ENCODE data around the gene TP53I11.

Gene TP53I11

DNA sequence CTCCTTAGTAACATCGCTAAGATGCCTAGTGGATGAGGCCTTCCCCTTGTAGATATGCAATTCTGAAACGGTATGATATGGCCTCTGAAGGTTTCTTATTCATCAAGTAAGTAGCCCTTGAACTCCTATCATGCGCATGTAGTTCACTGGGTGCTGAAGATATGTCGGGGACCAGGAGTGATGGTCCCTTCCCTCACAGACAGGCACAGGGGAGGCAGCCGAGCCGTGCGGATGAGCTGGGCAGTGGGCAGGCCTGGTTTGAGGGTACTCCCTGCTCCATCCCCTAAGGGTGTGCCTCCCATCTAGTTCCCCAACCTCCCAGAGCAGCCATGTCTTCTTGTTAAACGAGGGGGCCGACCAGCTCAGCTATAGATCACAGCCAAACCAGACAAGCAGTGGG is 40.1 kb downstream of the TP53I11 start:
- Histone ChIP-seq H3K36me3 (ENCODE audit: control insufficient read depth, insufficient read depth, low read length, severe bottlenecking) (no peaks in the 10 kb centered on the region), H3K27me3 (replicated peaks; ENCODE audit: control insufficient read depth, insufficient read depth, low read length) (peaks cover 38% of the 10 kb centered on the region), H3K9me3 (ENCODE audit: control insufficient read depth, low read length) (no peaks in the 10 kb centered on the region), H3K9ac (ENCODE audit: low read length) (no peak overlapping the region), H3K4me3 (ENCODE audit: low read length) (no peak overlapping the region), H3K4me1 (ENCODE audit: control insufficient read depth, insufficient read depth, low read length) (no peaks in the 10 kb centered on the region)
- DNase-seq (ENCODE audit: low read depth) = no peak

DNA sequence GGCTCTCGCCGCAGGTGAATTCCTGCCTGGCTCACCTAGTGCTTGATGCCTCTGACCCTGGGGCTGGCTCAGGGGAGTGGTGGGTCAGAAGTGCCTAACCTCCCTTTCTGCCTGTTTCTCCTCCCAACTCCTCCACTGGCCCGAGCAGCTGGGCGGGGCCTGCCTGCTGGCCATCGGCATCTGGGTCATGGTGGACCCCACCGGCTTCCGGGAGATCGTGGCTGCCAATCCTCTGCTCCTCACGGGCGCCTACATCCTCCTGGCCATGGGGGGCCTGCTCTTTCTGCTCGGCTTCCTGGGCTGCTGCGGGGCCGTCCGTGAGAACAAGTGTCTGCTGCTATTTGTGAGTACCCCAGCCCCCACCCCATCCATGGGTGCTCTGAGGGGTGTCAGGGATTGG is 41.1 kb downstream of the TP53I11 start:
- peaks cover 36% of the 10 kb centered on the region for H3K27me3 ChIP-seq (replicated peaks; ENCODE audit: control insufficient read depth, insufficient read depth, low read length)
- no peaks in the 10 kb centered on the region for H3K4me1 ChIP-seq (ENCODE audit: control insufficient read depth, insufficient read depth, low read length)
- H3K36me3 ChIP-seq (ENCODE audit: control insufficient read depth, insufficient read depth, low read length, severe bottlenecking) = no peaks in the 10 kb centered on the region
- DNase-seq (ENCODE audit: low read depth) = no peak
- H3K4me3 ChIP-seq (ENCODE audit: low read length) = no peak overlapping the region
- H3K9ac ChIP-seq (ENCODE audit: low read length) = no peak overlapping the region
- H3K9me3 ChIP-seq (ENCODE audit: control insufficient read depth, low read length) = no peaks in the 10 kb centered on the region

DNA sequence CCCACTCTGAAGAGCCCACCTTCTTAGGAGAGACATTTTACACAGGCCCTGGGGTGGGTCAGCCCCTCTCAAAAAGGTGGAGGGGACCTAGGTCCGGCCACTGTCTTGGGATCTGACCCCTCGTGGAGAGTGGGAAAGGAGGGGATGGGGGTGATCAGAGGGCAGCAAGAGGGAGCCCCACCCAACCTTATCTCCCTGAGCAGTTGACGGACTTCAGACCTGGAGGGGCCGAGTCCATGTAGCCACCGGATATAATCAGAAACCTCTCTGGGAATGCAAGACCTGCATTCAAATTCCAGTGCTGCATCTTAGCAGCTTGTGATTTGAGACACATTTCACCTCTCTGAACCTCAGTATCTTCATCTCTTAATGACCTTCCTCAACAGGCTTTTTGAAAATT is 44.0 kb downstream of the TP53I11 start:
- DNase-seq (ENCODE audit: low read depth) = no peak
- Histone ChIP-seq H3K36me3 (ENCODE audit: control insufficient read depth, insufficient read depth, low read length, severe bottlenecking) (no peaks in the 10 kb centered on the region), H3K4me3 (ENCODE audit: low read length) (no peak overlapping the region), H3K9me3 (ENCODE audit: control insufficient read depth, low read length) (no peaks in the 10 kb centered on the region), H3K9ac (ENCODE audit: low read length) (no peak overlapping the region), H3K27me3 (replicated peaks; ENCODE audit: control insufficient read depth, insufficient read depth, low read length) (peaks cover 52% of the 10 kb centered on the region), H3K4me1 (ENCODE audit: control insufficient read depth, insufficient read depth, low read length) (no peaks in the 10 kb centered on the region)

DNA sequence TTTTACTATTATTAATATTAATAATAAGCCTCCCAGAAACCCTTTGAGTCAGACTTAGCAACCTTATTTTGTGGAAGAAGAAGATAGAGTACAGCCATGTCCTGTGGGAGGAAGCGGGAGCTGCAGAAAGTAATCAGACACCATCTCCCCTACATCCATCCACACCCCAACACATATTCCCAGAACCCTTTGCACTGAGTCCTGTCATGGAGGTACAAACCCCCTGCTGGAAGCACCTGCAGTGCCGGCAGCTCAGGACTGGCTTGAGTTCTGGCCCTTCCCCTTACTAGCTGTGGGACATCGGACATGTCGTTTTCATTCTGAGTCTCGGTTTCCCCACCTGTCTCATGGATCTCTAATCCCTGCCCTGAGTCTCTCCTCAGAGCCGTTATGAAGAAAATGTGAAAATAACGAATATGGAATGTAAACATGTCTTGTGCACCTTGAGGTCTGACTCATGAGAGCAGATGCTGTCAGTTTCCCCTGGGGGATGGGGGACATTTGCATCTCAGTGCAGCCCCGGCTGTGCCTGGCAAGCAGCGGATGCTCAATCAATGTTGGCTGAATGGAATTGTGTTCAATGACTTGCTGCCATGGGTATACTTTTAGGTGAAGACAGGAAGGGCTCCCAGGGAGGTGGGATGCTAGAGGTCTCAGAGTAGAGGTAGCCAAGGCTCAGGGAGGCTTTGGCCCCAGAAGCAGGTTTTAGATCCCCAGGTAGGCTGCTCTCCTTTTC is 45.4 kb downstream of the TP53I11 start:
- DNase-seq (ENCODE audit: low read depth) = no peak

DNA sequence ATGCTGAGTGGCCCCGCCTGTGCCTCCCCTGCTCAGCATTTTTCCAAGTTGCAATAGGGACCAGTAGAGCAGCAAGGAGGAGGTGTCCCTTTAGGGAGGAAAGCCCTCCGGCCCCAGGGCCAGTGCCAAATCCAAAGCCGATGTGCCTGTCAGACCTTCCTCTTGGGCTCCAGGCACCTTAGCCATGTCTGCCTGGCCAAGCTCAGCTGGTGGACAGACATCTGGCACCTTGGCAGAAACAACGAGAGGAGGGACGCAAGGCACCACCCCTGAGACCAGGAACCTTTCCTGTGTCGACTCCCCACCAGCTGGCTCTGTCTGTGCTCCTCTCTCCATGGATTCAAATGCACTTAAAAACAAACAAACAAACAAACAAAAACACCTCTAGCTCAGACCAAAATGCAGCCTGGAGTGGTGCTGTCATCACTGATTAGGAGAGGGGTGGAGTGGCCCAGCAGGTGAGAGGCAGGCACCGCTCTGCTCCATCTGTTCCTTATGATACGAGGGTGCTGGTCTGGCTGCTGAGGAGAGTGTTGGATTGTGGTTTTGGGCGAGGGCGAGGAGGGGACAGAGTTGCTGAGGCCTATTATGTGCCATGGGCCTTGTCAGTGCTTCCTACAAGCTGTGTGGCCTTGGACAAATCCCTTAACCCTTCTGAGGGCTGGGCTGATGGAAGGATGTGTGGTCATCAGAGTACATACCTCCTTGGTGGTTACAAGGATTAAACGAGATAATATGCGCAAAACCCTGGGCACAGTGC is 46.2 kb downstream of the TP53I11 start:
- Histone ChIP-seq H3K27me3 (replicated peaks; ENCODE audit: control insufficient read depth, insufficient read depth, low read length) (peaks cover 51% of the 10 kb centered on the region), H3K9ac (ENCODE audit: low read length) (no peak overlapping the region), H3K36me3 (ENCODE audit: control insufficient read depth, insufficient read depth, low read length, severe bottlenecking) (no peaks in the 10 kb centered on the region), H3K4me3 (ENCODE audit: low read length) (no peak overlapping the region), H3K4me1 (ENCODE audit: control insufficient read depth, insufficient read depth, low read length) (no peaks in the 10 kb centered on the region), H3K9me3 (ENCODE audit: control insufficient read depth, low read length) (no peaks in the 10 kb centered on the region)
- DNase-seq (ENCODE audit: low read depth) = no peak

More for the DNA sequence above, 45.4 kb downstream of the TP53I11 start:
- no peaks in the 10 kb centered on the region for H3K36me3 ChIP-seq (ENCODE audit: control insufficient read depth, insufficient read depth, low read length, severe bottlenecking)
- H3K27me3 ChIP-seq (replicated peaks; ENCODE audit: control insufficient read depth, insufficient read depth, low read length) = peaks cover 53% of the 10 kb centered on the region
- H3K9me3 ChIP-seq (ENCODE audit: control insufficient read depth, low read length) = no peaks in the 10 kb centered on the region
- H3K4me3 ChIP-seq (ENCODE audit: low read length) = no peak overlapping the region
- no peak overlapping the region for H3K9ac ChIP-seq (ENCODE audit: low read length)
- no peaks in the 10 kb centered on the region for H3K4me1 ChIP-seq (ENCODE audit: control insufficient read depth, insufficient read depth, low read length)

DNA sequence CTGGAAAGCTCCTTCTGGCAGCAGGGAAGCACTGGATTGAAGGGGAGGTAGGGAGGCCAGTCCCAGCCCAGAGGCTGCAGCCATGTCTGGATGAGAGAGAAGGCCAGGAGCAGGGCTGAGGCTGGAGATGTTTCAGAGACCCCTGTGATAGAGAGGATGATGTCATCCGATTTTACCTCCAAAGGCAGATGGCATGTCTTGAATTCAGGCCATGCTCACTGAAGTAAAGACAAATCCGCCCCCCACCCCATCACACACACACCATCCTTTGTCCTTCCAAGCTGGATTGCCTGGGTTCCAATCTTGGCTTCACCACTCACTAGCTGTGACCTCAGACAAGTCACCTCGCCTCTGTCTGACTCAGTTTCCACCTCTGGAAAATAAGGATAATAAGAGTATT is 47.2 kb downstream of the TP53I11 start:
- peaks cover 3% of the 10 kb centered on the region for H3K9me3 ChIP-seq (ENCODE audit: control insufficient read depth, low read length)

DNA sequence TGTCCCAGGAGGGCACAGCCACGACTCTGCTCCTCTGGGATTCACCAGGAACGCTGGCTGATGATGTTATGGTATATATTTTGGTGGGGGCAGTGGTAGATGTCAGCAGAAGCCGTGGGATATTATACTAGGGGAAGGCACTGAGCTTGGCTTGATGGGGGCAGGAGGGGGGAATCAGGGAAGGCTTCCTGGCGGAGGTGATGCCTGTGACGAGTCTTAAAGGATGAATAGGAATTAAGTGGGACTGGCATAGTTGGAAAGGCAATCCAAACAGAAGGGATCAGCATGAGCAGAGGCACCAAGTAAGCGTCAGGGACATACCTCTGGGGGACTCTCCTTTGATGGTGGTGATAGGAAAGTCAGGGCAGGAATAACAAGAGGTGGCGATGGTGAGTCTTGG is 47.6 kb downstream of the TP53I11 start:
- no peaks in the 10 kb centered on the region for H3K36me3 ChIP-seq (ENCODE audit: control insufficient read depth, insufficient read depth, low read length, severe bottlenecking)
- peaks cover 7% of the 10 kb centered on the region for H3K9me3 ChIP-seq (ENCODE audit: control insufficient read depth, low read length)
- no peak overlapping the region for H3K4me3 ChIP-seq (ENCODE audit: low read length)
- H3K9ac ChIP-seq (ENCODE audit: low read length) = no peak overlapping the region
- peaks cover 54% of the 10 kb centered on the region for H3K27me3 ChIP-seq (replicated peaks; ENCODE audit: control insufficient read depth, insufficient read depth, low read length)
- H3K4me1 ChIP-seq (ENCODE audit: control insufficient read depth, insufficient read depth, low read length) = no peaks in the 10 kb centered on the region
- no peak for DNase-seq (ENCODE audit: low read depth)

More for the DNA sequence above, 47.2 kb downstream of the TP53I11 start:
- no peaks in the 10 kb centered on the region for H3K36me3 ChIP-seq (ENCODE audit: control insufficient read depth, insufficient read depth, low read length, severe bottlenecking)
- peaks cover 50% of the 10 kb centered on the region for H3K27me3 ChIP-seq (replicated peaks; ENCODE audit: control insufficient read depth, insufficient read depth, low read length)
- H3K9ac ChIP-seq (ENCODE audit: low read length) = no peak overlapping the region
- no peak for DNase-seq (ENCODE audit: low read depth)
- H3K4me1 ChIP-seq (ENCODE audit: control insufficient read depth, insufficient read depth, low read length) = no peaks in the 10 kb centered on the region
- H3K4me3 ChIP-seq (ENCODE audit: low read length) = no peak overlapping the region

DNA sequence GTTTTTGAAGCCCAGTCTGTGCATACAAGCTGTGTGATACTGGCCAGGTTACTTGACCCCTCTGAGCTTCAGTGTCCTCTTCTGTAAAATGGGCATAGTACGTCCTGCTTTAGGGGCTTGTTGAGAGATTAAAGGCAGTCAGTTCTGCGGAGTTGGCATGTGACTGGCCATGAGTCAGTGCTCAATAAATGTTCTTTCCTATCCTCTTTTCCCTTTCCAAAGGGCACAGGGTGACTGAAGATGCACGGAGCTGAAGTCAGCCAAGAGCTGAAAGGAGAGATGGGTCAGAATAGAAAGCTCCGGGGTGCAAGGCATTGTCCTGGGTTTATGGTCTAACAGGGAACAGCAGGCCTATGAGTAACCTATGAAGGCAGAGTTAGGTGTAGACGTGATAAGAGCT is 48.9 kb downstream of the TP53I11 start:
- peaks cover 64% of the 10 kb centered on the region for H3K27me3 ChIP-seq (replicated peaks; ENCODE audit: control insufficient read depth, insufficient read depth, low read length)
- H3K4me1 ChIP-seq (ENCODE audit: control insufficient read depth, insufficient read depth, low read length) = no peaks in the 10 kb centered on the region
- no peak for DNase-seq (ENCODE audit: low read depth)
- no peaks in the 10 kb centered on the region for H3K36me3 ChIP-seq (ENCODE audit: control insufficient read depth, insufficient read depth, low read length, severe bottlenecking)
- peaks cover 7% of the 10 kb centered on the region for H3K9me3 ChIP-seq (ENCODE audit: control insufficient read depth, low read length)
- H3K9ac ChIP-seq (ENCODE audit: low read length) = no peak overlapping the region
- no peak overlapping the region for H3K4me3 ChIP-seq (ENCODE audit: low read length)

DNA sequence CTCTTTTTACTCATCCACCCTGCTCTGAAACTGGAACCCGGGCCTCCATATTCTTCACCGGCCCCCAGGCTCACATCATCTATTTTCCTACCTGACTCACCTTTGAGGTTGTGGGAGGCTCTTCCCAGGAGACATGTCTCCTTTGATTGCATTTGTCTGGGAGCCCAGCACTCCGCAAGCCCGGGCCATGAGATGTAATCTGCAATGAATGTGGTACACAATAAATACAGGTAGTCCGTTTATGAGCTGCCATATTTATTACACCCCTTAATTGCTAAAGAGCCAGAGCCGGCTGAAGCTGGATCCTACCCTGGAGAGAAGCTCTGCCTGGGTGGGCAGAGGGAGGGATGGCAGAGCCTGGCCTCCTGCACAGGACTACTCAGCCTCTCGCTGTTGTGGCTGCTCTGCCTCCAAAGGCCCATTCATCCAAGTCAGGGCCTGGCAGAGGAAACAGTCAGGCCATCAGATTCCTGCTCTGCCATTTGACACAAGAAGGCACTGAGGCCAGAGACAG is 49.5 kb downstream of the TP53I11 start:
- Histone ChIP-seq H3K4me1 (ENCODE audit: control insufficient read depth, insufficient read depth, low read length) (no peaks in the 10 kb centered on the region), H3K9ac (ENCODE audit: low read length) (no peak overlapping the region), H3K36me3 (ENCODE audit: control insufficient read depth, insufficient read depth, low read length, severe bottlenecking) (no peaks in the 10 kb centered on the region), H3K4me3 (ENCODE audit: low read length) (no peak overlapping the region), H3K27me3 (replicated peaks; ENCODE audit: control insufficient read depth, insufficient read depth, low read length) (peaks cover 69% of the 10 kb centered on the region), H3K9me3 (ENCODE audit: control insufficient read depth, low read length) (peaks cover 7% of the 10 kb centered on the region)
- no peak for DNase-seq (ENCODE audit: low read depth)

DNA sequence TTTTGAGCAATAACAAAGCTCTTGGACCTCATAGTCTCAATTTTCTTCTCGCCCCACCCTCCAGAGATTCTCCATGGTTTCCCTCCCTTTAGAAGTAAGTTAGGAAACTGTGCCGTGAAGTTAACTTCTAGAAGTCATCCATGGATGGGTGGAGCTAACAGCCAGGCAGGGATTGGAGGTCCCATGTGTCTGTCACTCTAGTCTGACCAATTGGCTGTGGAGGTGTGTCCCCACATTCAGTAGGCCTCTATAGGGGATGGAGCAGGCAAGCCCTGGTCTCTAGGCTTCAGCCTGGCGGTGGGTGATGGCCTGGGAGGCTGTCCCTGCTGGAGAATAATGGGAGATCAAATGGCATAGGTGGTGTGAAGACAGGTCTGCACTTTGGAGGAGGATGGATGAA is 50.7 kb downstream of the TP53I11 start:
- Histone ChIP-seq H3K4me3 (ENCODE audit: low read length) (no peak overlapping the region), H3K9ac (ENCODE audit: low read length) (no peak overlapping the region), H3K9me3 (ENCODE audit: control insufficient read depth, low read length) (peaks cover 7% of the 10 kb centered on the region), H3K4me1 (ENCODE audit: control insufficient read depth, insufficient read depth, low read length) (no peaks in the 10 kb centered on the region), H3K36me3 (ENCODE audit: control insufficient read depth, insufficient read depth, low read length, severe bottlenecking) (no peaks in the 10 kb centered on the region), H3K27me3 (replicated peaks; ENCODE audit: control insufficient read depth, insufficient read depth, low read length) (peaks cover 68% of the 10 kb centered on the region)
- DNase-seq (ENCODE audit: low read depth) = peak; percentile 22

DNA sequence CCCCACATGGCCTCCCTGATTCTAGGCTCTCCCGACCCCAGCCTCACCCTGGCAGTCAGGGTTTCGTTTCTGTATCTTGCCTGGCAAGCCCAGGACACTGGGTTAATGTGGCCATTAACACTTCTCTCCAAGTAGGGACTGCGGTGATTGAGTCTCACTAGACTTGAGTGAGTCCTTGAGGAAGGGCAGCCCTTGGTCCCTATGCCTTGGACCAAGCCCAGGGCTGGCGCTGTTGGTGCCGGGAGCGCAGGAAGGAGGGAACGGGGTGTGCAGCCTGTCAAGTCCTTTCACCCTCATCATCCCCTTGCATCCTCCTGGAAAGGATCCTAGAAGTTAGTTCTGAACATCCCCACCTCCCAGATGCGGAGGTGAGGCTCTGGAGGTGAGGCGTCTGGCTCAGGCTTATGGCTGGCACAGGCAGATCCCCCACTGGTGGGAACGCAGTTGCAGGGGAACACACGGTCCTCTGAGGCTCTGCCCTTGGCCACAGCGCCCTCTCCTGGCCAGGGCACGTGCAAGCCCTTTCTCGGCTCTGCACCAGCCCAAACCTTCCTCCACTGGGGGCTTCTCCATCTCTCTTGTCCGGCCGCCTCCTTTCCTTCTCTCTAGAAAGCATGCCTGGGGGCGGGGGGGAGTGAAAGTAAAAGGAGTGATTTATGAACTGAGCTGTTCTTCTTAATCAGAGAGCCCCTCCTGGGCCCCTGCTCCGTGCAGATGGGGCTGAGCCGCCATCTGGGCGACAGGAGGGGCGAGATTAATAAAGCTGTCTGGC is 56.7 kb downstream of the TP53I11 start:
- no peaks in the 10 kb centered on the region for H3K36me3 ChIP-seq (ENCODE audit: control insufficient read depth, insufficient read depth, low read length, severe bottlenecking)
- H3K4me3 ChIP-seq (ENCODE audit: low read length) = no peak overlapping the region
- no peaks in the 10 kb centered on the region for H3K4me1 ChIP-seq (ENCODE audit: control insufficient read depth, insufficient read depth, low read length)
- H3K9ac ChIP-seq (ENCODE audit: low read length) = no peak overlapping the region
- peaks cover 7% of the 10 kb centered on the region for H3K9me3 ChIP-seq (ENCODE audit: control insufficient read depth, low read length)
- DNase-seq (ENCODE audit: low read depth) = peak; percentile 90
- peaks cover 59% of the 10 kb centered on the region for H3K27me3 ChIP-seq (replicated peaks; ENCODE audit: control insufficient read depth, insufficient read depth, low read length)
